SU-DHL-6 (cell line): ENCODE data around the gene DCAF8.

Source experiments
- H2AFZ ChIP-seq: fragments of 200-600 bp; sonication (generic); 2 replicates; pipeline ENCODE4 v1.6.1; 2014; ENCODE audit warnings: low read depth, mild to moderate bottlenecking, moderate library complexity, mixed read lengths, antibody characterized with exemption, low read length; ENCODE audit not compliant: severe bottlenecking
- H3F3A ChIP-seq: fragments of 200-600 bp; shearing (Covaris generic); 2 replicates; pipeline ENCODE4 v1.6.0; 2016; ENCODE audit warnings: antibody characterized with exemption, mild to moderate bottlenecking; ENCODE audit not compliant: insufficient read depth
- H3K27ac ChIP-seq: fragments of 200-600 bp; sonication (generic); 2 replicates; pipeline ENCODE4 v1.5.1; 2016; ENCODE audit warnings: low read depth, mild to moderate bottlenecking, low read length, moderate library complexity, mixed read lengths
- H3K27me3 ChIP-seq: fragments of 200-600 bp; sonication (generic), shearing (Covaris generic); 2 replicates; pipeline ENCODE4 v1.6.0; 2014; ENCODE audit warnings: mild to moderate bottlenecking, low read length
- H3K36me3 ChIP-seq: fragments of 200-600 bp; sonication (generic); 2 replicates; pipeline ENCODE4 v1.6.1; 2014; ENCODE audit warnings: mild to moderate bottlenecking, low read length, mixed read lengths
- H3K4me2 ChIP-seq: fragments of 300-600, 200-600 bp; shearing (Covaris generic), sonication (generic); 2 replicates; pipeline ENCODE4 v1.6.0; 2014; ENCODE audit warnings: low read length, low read depth, mild to moderate bottlenecking; ENCODE audit not compliant: poor library complexity, severe bottlenecking
- H3K4me3 ChIP-seq: fragments of 200-600 bp; sonication (generic); 2 replicates; pipeline ENCODE4 v1.5.1; 2014; ENCODE audit warnings: antibody characterized with exemption, low read length, mild to moderate bottlenecking, mixed read lengths; ENCODE audit not compliant: insufficient read depth, poor library complexity, severe bottlenecking
- H3K79me2 ChIP-seq: fragments of 200-600 bp; sonication (generic); 2 replicates; pipeline ENCODE4 v1.6.1; 2014; ENCODE audit warnings: mild to moderate bottlenecking, low read length, moderate library complexity; ENCODE audit not compliant: insufficient read depth
- H3K9ac ChIP-seq: fragments of 200-600 bp; sonication (generic); 2 replicates; pipeline ENCODE4 v1.7.0; 2014; ENCODE audit warnings: mild to moderate bottlenecking, low read length
- H3K9me2 ChIP-seq: fragments of 200-600 bp; sonication (generic); replicated peaks from 2 replicates; pipeline ENCODE4 v1.6.1; 2014; ENCODE audit warnings: low read length; ENCODE audit not compliant: insufficient read depth
- H3K9me3 ChIP-seq: fragments of 200-600 bp; sonication (generic); 2 replicates; pipeline ENCODE4 v1.6.1; 2014; ENCODE audit warnings: low read length, mixed read lengths; ENCODE audit not compliant: insufficient read depth
- H4K20me1 ChIP-seq: fragments of 200-600 bp; sonication (generic); 2 replicates; pipeline ENCODE4 v1.6.1; 2014; ENCODE audit warnings: low read depth, mild to moderate bottlenecking, antibody characterized with exemption, low read length, moderate library complexity, mixed read lengths
- EZH2phosphoT487 ChIP-seq: fragments of 200-600 bp; sonication (generic), shearing (Covaris generic); conservative IDR thresholded peaks from 2 replicates; pipeline ENCODE4 v1.6.1; 2018; ENCODE audit warnings: mild to moderate bottlenecking, antibody characterized with exemption, low read length, moderate library complexity, mixed read lengths
- TF ChIP-seq, protein P1 (sequence below): fragments of 200-600 bp; sonication (generic); IDR thresholded peaks from one replicate; pipeline ENCODE4 v1.5.1; 2017; ENCODE audit warnings: antibody characterized with exemption, mild to moderate bottlenecking, low read length, moderate library complexity; ENCODE audit not compliant: insufficient read depth, poor library complexity, severe bottlenecking

Gene DCAF8

DNA sequence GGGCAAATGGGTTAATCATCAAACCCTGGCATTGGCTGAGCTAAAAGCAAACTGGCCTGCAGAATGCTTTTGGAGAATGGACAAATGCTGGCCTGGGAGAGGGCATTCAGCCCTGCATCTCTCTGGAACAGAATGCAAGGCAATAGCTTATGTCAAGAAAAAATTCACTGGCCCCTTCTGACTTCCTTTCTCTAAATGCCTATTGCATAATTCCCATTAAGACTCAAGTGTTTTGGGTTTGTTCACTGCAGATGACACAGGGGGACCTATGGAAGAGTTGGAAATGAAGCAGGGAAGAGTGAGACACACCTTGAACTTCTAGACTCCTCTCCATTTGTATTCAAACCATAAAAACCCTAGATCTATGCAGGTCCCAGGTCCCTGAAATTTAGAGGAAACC is 41.3 kb downstream of the DCAF8 start:
- Histone ChIP-seq H3K4me2 (no peak overlapping the region), H3K4me3 (no peak overlapping the region), H3K9me2 (no peaks in the 10 kb centered on the region), H4K20me1 (no peaks in the 10 kb centered on the region), H3K79me2 (no peaks in the 10 kb centered on the region), H3K9me3 (no peaks in the 10 kb centered on the region), H3K27me3 (no peaks in the 10 kb centered on the region), H3F3A (no peaks in the 10 kb centered on the region), H2AFZ (no peak overlapping the region), H3K9ac (no peak overlapping the region), H3K27ac (no peak overlapping the region), H3K36me3 (peaks cover 5% of the 10 kb centered on the region; the same call in 1 of the 2 replicates)
- TF ChIP-seq, protein P1, sequence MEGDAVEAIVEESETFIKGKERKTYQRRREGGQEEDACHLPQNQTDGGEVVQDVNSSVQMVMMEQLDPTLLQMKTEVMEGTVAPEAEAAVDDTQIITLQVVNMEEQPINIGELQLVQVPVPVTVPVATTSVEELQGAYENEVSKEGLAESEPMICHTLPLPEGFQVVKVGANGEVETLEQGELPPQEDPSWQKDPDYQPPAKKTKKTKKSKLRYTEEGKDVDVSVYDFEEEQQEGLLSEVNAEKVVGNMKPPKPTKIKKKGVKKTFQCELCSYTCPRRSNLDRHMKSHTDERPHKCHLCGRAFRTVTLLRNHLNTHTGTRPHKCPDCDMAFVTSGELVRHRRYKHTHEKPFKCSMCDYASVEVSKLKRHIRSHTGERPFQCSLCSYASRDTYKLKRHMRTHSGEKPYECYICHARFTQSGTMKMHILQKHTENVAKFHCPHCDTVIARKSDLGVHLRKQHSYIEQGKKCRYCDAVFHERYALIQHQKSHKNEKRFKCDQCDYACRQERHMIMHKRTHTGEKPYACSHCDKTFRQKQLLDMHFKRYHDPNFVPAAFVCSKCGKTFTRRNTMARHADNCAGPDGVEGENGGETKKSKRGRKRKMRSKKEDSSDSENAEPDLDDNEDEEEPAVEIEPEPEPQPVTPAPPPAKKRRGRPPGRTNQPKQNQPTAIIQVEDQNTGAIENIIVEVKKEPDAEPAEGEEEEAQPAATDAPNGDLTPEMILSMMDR, result no peak
- no peak for TF ChIP-seq EZH2phosphoT487

GRCh38 chr1:160220301-160220700 is 42.0 kb downstream of the DCAF8 start:
- no peak overlapping the region for H3K27ac ChIP-seq
- no peaks in the 10 kb centered on the region for H3K9me3 ChIP-seq
- H3K79me2 ChIP-seq, result no peaks in the 10 kb centered on the region
- TF ChIP-seq, protein P1, result no peak
- no peak for TF ChIP-seq EZH2phosphoT487
- no peaks in the 10 kb centered on the region for H3F3A ChIP-seq
- H4K20me1 ChIP-seq, result no peaks in the 10 kb centered on the region
- no peaks in the 10 kb centered on the region for H3K27me3 ChIP-seq
- no peak overlapping the region for H3K9ac ChIP-seq
- no peak overlapping the region for H2AFZ ChIP-seq
- H3K9me2 ChIP-seq, result no peaks in the 10 kb centered on the region
- no peak overlapping the region for H3K4me3 ChIP-seq
- H3K4me2 ChIP-seq, result no peak overlapping the region
- H3K36me3 ChIP-seq, result peaks cover 2% of the 10 kb centered on the region; the same call in 1 of the 2 replicates

- no peaks in the 10 kb centered on the region for H3K36me3 ChIP-seq
- TF ChIP-seq EZH2phosphoT487, result no peak
- TF ChIP-seq, protein P1, result no peak
- H3K27ac ChIP-seq, result no peak overlapping the region
- H3K79me2 ChIP-seq, result no peaks in the 10 kb centered on the region
- H3K4me3 ChIP-seq, result no peak overlapping the region
- no peaks in the 10 kb centered on the region for H3K9me3 ChIP-seq
- H3K27me3 ChIP-seq, result no peaks in the 10 kb centered on the region
- no peak overlapping the region for H3K9ac ChIP-seq
- H3K4me2 ChIP-seq, result no peak overlapping the region
- H3K9me2 ChIP-seq, result no peaks in the 10 kb centered on the region
- H4K20me1 ChIP-seq, result no peaks in the 10 kb centered on the region
- no peak overlapping the region for H2AFZ ChIP-seq
- H3F3A ChIP-seq, result no peaks in the 10 kb centered on the region
Measured at GRCh38 chr1:160219062-160219929, 43.1 kb downstream of the DCAF8 start.
